CD4-positive, alpha-beta T cell (primary cell): ENCODE measurements around the gene ARHGAP6. TPM values are rescaled to one million over a fixed set of nuclear protein-coding genes. Genes with fewer than 3 reads are reported as not detected.

ENCODE experiments used
- ATAC-seq: fragments of 200-7000 bp; cut with Tn5 transposase; one replicate; pipeline ENCODE4 v1.10.0; 2022; ENCODE audit warnings: mild to moderate bottlenecking; ENCODE audit not compliant: poor library complexity
- CTCF ChIA-PET: fragments of 350-600 bp; sonication (Branson Sonifier 250); formaldehyde crosslinking; loops from one replicate; lab custom pipeline; 2021; ENCODE audit warnings: antibody characterized with exemption, inconsistent platforms; lab: Charles Lee
- POLR2A ChIA-PET: fragments of 350-600 bp; sonication (Branson Sonifier 250); formaldehyde crosslinking; loops from one replicate; lab custom pipeline; 2021; ENCODE audit warnings: antibody characterized with exemption, inconsistent platforms; lab: Charles Lee
- DNase-seq, 14 experiments: peaks; one replicate each; pipeline ENCODE4 v3.0.0-alpha.2; 2013 to 2020; ENCODE audit warnings: mixed read lengths in 2 of 14
- H3K27ac ChIP-seq, 2 donors: one replicate each; pipeline versions ENCODE4 v1.5.1 to v1.7.0; 2013; ENCODE audit warnings: low read length in 2 of 2, low read depth in 1 of 2, mild to moderate bottlenecking in 1 of 2
- H3K27me3 ChIP-seq, 2 experiments: 1 replicate in 1 of 2; 2 replicates in 1 of 2; pipeline versions ENCODE4 v1.6.1 to v1.7.0; 2013; ENCODE audit warnings: low read length in 2 of 2, control low read depth in 1 of 2, mild to moderate bottlenecking in 1 of 2, moderate library complexity in 1 of 2; ENCODE audit not compliant: insufficient read depth in 2 of 2, control insufficient read depth in 1 of 2
- H3K36me3 ChIP-seq: one replicate; pipeline ENCODE4 v1.6.1; 2013; ENCODE audit warnings: low read length, control low read depth; ENCODE audit not compliant: insufficient read depth
- H3K4me1 ChIP-seq: one replicate; pipeline ENCODE4 v1.6.1; 2013; ENCODE audit warnings: low read length, control low read depth; ENCODE audit not compliant: insufficient read depth
- H3K4me3 ChIP-seq: one replicate; pipeline ENCODE4 v1.5.1; 2013; ENCODE audit warnings: mild to moderate bottlenecking, low read length, moderate library complexity
- H3K9me3 ChIP-seq, 2 experiments: 1 replicate in 1 of 2; 2 replicates in 1 of 2; pipeline versions ENCODE4 v1.6.1 to v1.7.0; 2013; ENCODE audit warnings: low read length in 2 of 2, mild to moderate bottlenecking in 2 of 2, control low read depth in 1 of 2, moderate library complexity in 1 of 2; ENCODE audit not compliant: control insufficient read depth in 1 of 2, insufficient read depth in 1 of 2
- H3K27ac Mint-ChIP-seq: one replicate; pipeline ENCODE4 v1.8.0; 2020; ENCODE audit warnings: mixed read lengths
- H3K27me3 Mint-ChIP-seq: one replicate; pipeline ENCODE4 v1.8.0; 2021; ENCODE audit warnings: mixed read lengths
- H3K36me3 Mint-ChIP-seq: one replicate; pipeline ENCODE4 v1.8.0; 2021; ENCODE audit warnings: low read depth, mixed read lengths
- H3K4me1 Mint-ChIP-seq: one replicate; pipeline ENCODE4 v1.8.0; 2021; ENCODE audit warnings: low read depth, mixed read lengths
- H3K4me3 Mint-ChIP-seq: one replicate; pipeline ENCODE4 v1.8.0; 2020; ENCODE audit warnings: mild to moderate bottlenecking, mixed read lengths
- H3K9me3 Mint-ChIP-seq: one replicate; pipeline ENCODE4 v1.8.0; 2020; ENCODE audit warnings: mixed read lengths
- intact Hi-C, 2 experiments: fragments of 100-400 bp; cut with DNase I in 1 of 2; cut with micrococcal nuclease in 1 of 2; formaldehyde crosslinking; loops; one replicate each; pipeline versions ENCODE4 v1.15.1 to v1.9.0; 2023 to 2025; cut with DNase I, micrococcal nuclease
- total RNA-seq, 174 experiments: library from RNA in 2 of 174; stranded (reverse) in 2 of 174; gene quantifications; one replicate each; pipeline ENCODE4 v1.2.3 and lab custom pipeline; 2021 to 2026
- TF ChIP-seq, protein P1 (sequence below): fragments of 200-600 bp; IDR thresholded peaks from one replicate; pipeline ENCODE4 v1.8.0; 2022; ENCODE audit warnings: antibody characterized with exemption, mild to moderate bottlenecking

The ARHGAP6 gene
- total RNA-seq, 2 experiments from 2014 or later, result not detected

DNA sequence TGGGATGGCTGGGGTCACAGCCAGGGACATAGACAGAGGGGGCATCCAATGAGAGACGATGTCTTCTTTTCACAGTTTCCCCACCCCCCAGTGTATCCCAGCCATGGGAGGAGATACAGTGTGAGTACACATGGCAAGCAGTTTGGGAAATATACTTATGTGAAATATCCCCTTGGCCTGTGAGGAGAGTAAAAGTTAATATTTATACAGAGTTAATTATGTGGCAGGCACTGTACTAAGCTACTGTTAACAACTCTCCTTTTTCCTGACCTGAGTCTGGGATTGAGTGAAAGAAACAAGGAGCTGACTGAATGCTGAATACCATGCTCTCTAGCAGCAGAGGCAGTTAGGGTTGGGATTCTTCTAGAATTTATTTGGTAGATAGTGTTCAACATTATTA lies 519.3 kb downstream of the ARHGAP6 start:
- Mint-ChIP-seq H3K27me3 (peaks cover 8% of the 10 kb centered on the region), H3K27ac (no peak overlapping the region), H3K9me3 (no peaks in the 10 kb centered on the region), H3K36me3 (no peaks in the 10 kb centered on the region), H3K4me3 (no peak overlapping the region), H3K4me1 (no peaks in the 10 kb centered on the region)
- Histone ChIP-seq H3K9me3 (no peaks in the 10 kb centered on the region), H3K27me3 (no peaks in the 10 kb centered on the region), H3K4me1 (no peaks in the 10 kb centered on the region), H3K36me3 (no peaks in the 10 kb centered on the region), H3K4me3 (no peak overlapping the region), H3K27ac (no peak overlapping the region)
- ChIA-PET CTCF (no interaction called here), POLR2A (no interaction called here)
- DNase-seq (no peak), ATAC-seq (no peak)
- intact Hi-C loops, result loop anchor here (10.0 kb wide), 1 partner anchor 388 kb away; no protein-coding TSS in a partner anchor
- TF ChIP-seq, protein P1, sequence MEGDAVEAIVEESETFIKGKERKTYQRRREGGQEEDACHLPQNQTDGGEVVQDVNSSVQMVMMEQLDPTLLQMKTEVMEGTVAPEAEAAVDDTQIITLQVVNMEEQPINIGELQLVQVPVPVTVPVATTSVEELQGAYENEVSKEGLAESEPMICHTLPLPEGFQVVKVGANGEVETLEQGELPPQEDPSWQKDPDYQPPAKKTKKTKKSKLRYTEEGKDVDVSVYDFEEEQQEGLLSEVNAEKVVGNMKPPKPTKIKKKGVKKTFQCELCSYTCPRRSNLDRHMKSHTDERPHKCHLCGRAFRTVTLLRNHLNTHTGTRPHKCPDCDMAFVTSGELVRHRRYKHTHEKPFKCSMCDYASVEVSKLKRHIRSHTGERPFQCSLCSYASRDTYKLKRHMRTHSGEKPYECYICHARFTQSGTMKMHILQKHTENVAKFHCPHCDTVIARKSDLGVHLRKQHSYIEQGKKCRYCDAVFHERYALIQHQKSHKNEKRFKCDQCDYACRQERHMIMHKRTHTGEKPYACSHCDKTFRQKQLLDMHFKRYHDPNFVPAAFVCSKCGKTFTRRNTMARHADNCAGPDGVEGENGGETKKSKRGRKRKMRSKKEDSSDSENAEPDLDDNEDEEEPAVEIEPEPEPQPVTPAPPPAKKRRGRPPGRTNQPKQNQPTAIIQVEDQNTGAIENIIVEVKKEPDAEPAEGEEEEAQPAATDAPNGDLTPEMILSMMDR, result no peak

DNA sequence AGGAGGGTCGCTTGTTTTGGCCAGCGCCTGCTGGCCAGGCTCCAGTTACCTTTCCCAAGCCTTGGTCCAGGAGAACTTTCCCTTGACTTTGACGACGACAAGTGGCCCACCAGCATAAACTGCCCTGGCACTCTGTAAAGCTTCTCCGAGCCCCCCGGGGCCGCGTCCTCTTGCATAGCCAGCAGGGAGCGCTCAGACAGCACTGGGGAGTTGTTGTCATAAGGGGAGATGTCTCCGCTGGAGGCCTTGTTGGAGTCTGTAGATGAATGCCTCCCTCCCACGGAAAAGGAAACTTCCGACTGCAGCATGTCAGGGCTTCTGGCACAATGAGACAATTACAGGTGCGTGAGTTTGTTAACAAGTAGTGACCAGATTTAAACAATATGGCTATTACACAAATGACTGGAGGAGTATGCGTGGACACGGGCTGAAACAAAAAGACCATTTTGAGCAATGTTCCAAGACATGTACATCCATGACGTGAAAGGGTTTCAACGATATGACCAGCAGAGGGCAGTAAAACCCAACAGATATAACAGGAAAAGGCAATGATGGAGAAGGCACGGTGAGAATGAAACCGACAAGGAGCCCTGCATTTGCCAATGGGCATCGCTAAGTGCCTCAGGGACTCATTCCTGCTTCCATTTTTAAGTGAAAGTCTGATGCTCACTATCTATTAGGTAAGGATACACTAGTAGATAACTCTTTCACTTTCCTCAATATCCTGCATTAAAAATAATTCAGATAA lies 521.6 kb downstream of the ARHGAP6 start:
- CTCF ChIA-PET, result no interaction called here
- POLR2A ChIA-PET, result no interaction called here
- no peaks in the 10 kb centered on the region for H3K36me3 ChIP-seq
- no peak overlapping the region for H3K27ac Mint-ChIP-seq
- no peaks in the 10 kb centered on the region for H3K9me3 Mint-ChIP-seq
- intact Hi-C loops, result loop anchor here (5.0 to 10.0 kb wide), 3 partner anchors 391 to 1623 kb away; no protein-coding TSS in a partner anchor
- TF ChIP-seq, protein P1, result peak; percentile 58
- ATAC-seq (peak; percentile 68), DNase-seq (peak in 12 of 14 experiments; percentile 2 to 77 (median 23))
- H3K4me3 ChIP-seq, result no peak overlapping the region
- no peaks in the 10 kb centered on the region for H3K27me3 ChIP-seq
- peaks cover 13% of the 10 kb centered on the region for H3K27me3 Mint-ChIP-seq
- H3K4me3 Mint-ChIP-seq, result no peak overlapping the region
- H3K4me1 Mint-ChIP-seq, result no peaks in the 10 kb centered on the region
- no peaks in the 10 kb centered on the region for H3K9me3 ChIP-seq
- no peak overlapping the region for H3K27ac ChIP-seq
- no peaks in the 10 kb centered on the region for H3K36me3 Mint-ChIP-seq
- H3K4me1 ChIP-seq, result no peaks in the 10 kb centered on the region

DNA sequence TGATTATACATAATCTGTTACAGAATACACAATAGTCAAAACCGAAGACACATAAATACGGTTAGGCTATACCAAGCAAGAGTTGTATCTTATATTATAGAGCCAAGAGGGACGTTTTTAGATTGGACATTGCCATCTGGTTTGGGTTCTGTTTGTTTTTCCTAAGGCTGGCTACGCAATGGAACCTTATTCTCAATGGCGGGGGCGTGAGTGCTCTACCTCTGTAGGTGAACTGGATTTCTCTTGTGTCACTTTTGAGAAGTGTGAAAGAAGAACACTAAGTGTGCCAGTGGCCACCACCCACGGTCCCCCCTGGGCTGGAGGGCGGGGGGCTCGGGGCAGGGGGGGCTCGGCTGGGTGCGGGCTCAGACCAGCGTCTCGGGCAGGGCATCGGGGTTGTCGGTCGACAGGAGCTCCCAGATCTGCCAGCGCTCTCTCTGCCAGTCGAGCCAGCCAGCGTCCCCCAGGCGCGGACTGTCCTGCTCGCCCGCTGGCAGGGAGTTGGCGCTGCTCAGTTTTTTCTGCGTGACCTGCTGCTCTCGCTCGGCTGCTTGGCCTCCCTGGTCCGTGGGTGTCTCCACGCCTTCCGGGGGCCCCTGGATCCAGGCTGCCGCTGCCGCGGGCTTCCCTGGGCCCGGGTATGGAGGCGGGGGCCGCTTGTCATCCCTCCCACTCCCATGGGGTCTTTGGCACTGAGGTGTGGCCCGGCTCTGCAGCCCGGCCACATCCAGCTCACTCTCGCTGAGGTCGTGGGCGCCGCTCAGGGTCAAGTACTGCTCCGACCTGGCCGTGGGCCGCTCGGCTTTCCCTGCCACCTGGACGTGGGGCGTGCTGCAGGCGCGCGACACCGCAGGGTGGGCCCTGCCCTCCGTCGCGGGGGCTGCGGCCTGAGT lies 527.0 kb downstream of the ARHGAP6 start:
- Histone ChIP-seq H3K27ac (no peak overlapping the region), H3K4me1 (no peaks in the 10 kb centered on the region), H3K36me3 (no peaks in the 10 kb centered on the region), H3K27me3 (peaks cover 0 to 2% of the 10 kb centered on the region in 2 experiments), H3K9me3 (no peaks in the 10 kb centered on the region), H3K4me3 (no peak overlapping the region)
- TF ChIP-seq, protein P1, result no peak
- peaks cover 15% of the 10 kb centered on the region for H3K27me3 Mint-ChIP-seq
- ATAC-seq (no peak), DNase-seq (no peak)
- ChIA-PET POLR2A (no interaction called here), CTCF (interaction anchor here (1.3 kb wide), 1 partner anchor 949 kb away, joined by 5 read pairs; no protein-coding TSS in a partner anchor)
- no peaks in the 10 kb centered on the region for H3K36me3 Mint-ChIP-seq
- no peak overlapping the region for H3K27ac Mint-ChIP-seq
- no peak overlapping the region for H3K4me3 Mint-ChIP-seq
- H3K9me3 Mint-ChIP-seq, result no peaks in the 10 kb centered on the region
- intact Hi-C loops, result no loop called here
- H3K4me1 Mint-ChIP-seq, result no peaks in the 10 kb centered on the region
